Endothelial cell (in vitro differentiated cells): ENCODE measurements around the gene PRKCZ. TPM values are rescaled to one million over a fixed set of nuclear protein-coding genes. Genes with fewer than 3 reads are reported as not detected.

Experiments
- DNase-seq: peaks from one replicate; pipeline ENCODE4 v3.0.0; 2021; ENCODE audit warnings: low spot score
- H3K27ac Mint-ChIP-seq: one replicate; pipeline ENCODE4 v1.8.0; 2021; ENCODE audit warnings: mixed read lengths, inconsistent platforms; ENCODE audit not compliant: unreplicated experiment
- H3K27me3 Mint-ChIP-seq: one replicate; pipeline ENCODE4 v1.8.0; 2021; ENCODE audit warnings: mild to moderate bottlenecking, moderate library complexity, mixed read lengths, inconsistent platforms; ENCODE audit not compliant: unreplicated experiment
- H3K36me3 Mint-ChIP-seq: one replicate; pipeline ENCODE4 v1.8.0; 2021; ENCODE audit warnings: mild to moderate bottlenecking, low read depth, mixed read lengths, inconsistent platforms; ENCODE audit not compliant: unreplicated experiment
- H3K4me1 Mint-ChIP-seq: one replicate; pipeline ENCODE4 v1.8.0; 2021; ENCODE audit warnings: mild to moderate bottlenecking, mixed read lengths, inconsistent platforms; ENCODE audit not compliant: unreplicated experiment
- H3K4me3 Mint-ChIP-seq: one replicate; pipeline ENCODE4 v1.8.0; 2021; ENCODE audit warnings: mild to moderate bottlenecking, mixed read lengths, inconsistent platforms; ENCODE audit not compliant: unreplicated experiment
- H3K9me3 Mint-ChIP-seq: one replicate; pipeline ENCODE4 v1.8.0; 2021; ENCODE audit warnings: mixed read lengths, inconsistent platforms; ENCODE audit not compliant: unreplicated experiment
- CTCF ChIP-seq: fragments of 200-600 bp; sonication (generic); IDR thresholded peaks from one replicate; pipeline ENCODE4 v1.5.0; 2021; ENCODE audit warnings: antibody characterized with exemption; ENCODE audit not compliant: unreplicated experiment
- total RNA-seq: library from RNA; stranded (reverse); fragmentation: NEBNext Ultra II Directional; extraction: Animal tissue kit (Norgen Biotek cat#: 25700); gene quantifications from one replicate; pipeline ENCODE4 v1.2.1, GENCODE V29; 2021; ENCODE audit not compliant: unreplicated experiment

PRKCZ gene
- total RNA-seq, 1 donor from 2014 or later, result 23.1 TPM

DNA sequence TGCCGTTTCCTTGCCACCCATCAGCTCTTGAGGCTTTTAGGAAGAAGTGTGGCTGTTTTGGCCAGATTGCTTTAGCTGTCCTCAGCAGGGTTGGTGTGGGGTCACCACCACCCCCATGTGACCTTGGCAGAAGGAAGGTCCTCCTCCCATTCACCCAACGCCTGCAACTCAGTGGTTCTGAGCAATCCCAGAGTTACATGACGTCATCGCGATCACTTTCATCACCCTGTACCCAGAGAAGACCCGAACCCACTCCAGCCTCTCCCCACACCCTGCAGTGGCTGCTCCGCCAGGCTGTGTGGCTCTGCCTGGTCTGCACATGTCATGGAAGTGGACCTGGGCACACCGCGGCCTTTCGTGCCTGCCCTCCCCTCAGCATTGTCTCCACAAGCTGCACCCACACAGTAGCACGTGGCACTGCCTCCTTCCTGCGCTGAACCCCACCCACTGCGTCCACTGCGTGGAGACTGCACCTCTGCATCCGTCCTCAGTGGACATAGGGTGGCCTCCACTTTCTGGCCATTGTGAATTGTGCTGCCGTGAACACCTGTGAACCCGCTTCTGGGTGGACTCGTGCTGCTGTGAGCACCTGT, 127.8 kb downstream of the PRKCZ start:
- Mint-ChIP-seq H3K27me3 (peaks cover 19% of the 10 kb centered on the region), H3K4me3 (peak overlapping the region; percentile 21), H3K9me3 (no peaks in the 10 kb centered on the region), H3K27ac (no peak overlapping the region), H3K36me3 (peaks cover 12% of the 10 kb centered on the region), H3K4me1 (peaks cover 3% of the 10 kb centered on the region)
- no peak for TF ChIP-seq CTCF
- DNase-seq, result no peak

- no peak overlapping the region for H3K27ac Mint-ChIP-seq
- TF ChIP-seq CTCF, result no peak
- H3K27me3 Mint-ChIP-seq, result peaks cover 19% of the 10 kb centered on the region
- H3K36me3 Mint-ChIP-seq, result peaks cover 12% of the 10 kb centered on the region
- no peaks in the 10 kb centered on the region for H3K9me3 Mint-ChIP-seq
- DNase-seq, result no peak
- no peak overlapping the region for H3K4me3 Mint-ChIP-seq
- H3K4me1 Mint-ChIP-seq, result peaks cover 3% of the 10 kb centered on the region
These were observed 128.7 kb downstream of the PRKCZ start for GRCh38 chr1:2178875-2179274.

DNA sequence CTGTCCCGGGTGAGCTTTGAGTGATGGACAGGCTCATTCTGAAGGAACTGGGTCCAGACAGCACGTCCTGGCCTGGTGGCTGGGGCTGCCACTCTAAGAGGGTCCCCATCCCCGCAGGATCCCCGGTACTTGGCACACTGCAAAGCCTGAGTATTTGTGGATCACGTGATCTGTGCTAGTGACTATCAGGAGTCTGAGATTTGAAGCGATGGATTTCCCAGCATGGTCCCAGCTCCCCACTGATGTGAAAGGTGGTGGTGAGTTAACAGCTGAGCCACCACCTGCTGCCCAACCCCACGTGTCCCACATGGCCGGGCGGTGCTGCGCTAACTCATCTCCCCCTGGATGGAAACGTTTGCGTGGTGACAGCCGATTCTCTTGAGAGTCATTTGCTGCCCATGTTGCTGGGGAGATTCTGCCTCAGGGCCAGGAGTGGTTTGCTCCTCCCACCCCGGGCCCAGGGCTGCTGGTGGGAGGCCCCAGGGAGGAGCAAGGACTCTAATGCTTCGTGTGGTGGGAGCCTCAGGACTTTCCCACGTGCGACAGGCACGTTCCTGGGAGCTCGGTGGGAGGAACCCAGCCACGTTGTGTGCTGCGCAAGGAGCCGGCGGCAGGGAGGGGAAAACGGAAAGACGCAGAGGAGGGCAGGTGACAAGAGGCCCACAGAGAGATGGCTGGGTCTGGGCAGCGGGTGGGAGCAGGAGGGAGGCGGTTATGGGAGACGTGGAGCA, 129.2 kb downstream of the PRKCZ start:
- no peaks in the 10 kb centered on the region for H3K9me3 Mint-ChIP-seq
- H3K27me3 Mint-ChIP-seq, result peaks cover 19% of the 10 kb centered on the region
- no peak overlapping the region for H3K4me3 Mint-ChIP-seq
- peaks cover 15% of the 10 kb centered on the region for H3K36me3 Mint-ChIP-seq
- DNase-seq, result no peak
- no peak for TF ChIP-seq CTCF
- H3K4me1 Mint-ChIP-seq, result peaks cover 3% of the 10 kb centered on the region
- H3K27ac Mint-ChIP-seq, result no peak overlapping the region

- H3K9me3 Mint-ChIP-seq, result no peaks in the 10 kb centered on the region
- peaks cover 17% of the 10 kb centered on the region for H3K27me3 Mint-ChIP-seq
- peak overlapping the region; percentile 51 for H3K4me3 Mint-ChIP-seq
- H3K4me1 Mint-ChIP-seq, result peaks cover 2% of the 10 kb centered on the region
- no peak for DNase-seq
- peaks cover 15% of the 10 kb centered on the region for H3K36me3 Mint-ChIP-seq
- no peak for TF ChIP-seq CTCF
- H3K27ac Mint-ChIP-seq, result no peak overlapping the region
These were observed 130.4 kb downstream of the PRKCZ start for GRCh38 chr1:2180297-2181245.
